ENCODE results near the gene MAD1L1. TPM values are rescaled to one million over a fixed set of nuclear protein-coding genes. Genes with fewer than 3 reads are reported as not detected.

MAD1L1 gene
- total RNA-seq, 1 experiment from 2014 or later: 78.6 TPM

DNA sequence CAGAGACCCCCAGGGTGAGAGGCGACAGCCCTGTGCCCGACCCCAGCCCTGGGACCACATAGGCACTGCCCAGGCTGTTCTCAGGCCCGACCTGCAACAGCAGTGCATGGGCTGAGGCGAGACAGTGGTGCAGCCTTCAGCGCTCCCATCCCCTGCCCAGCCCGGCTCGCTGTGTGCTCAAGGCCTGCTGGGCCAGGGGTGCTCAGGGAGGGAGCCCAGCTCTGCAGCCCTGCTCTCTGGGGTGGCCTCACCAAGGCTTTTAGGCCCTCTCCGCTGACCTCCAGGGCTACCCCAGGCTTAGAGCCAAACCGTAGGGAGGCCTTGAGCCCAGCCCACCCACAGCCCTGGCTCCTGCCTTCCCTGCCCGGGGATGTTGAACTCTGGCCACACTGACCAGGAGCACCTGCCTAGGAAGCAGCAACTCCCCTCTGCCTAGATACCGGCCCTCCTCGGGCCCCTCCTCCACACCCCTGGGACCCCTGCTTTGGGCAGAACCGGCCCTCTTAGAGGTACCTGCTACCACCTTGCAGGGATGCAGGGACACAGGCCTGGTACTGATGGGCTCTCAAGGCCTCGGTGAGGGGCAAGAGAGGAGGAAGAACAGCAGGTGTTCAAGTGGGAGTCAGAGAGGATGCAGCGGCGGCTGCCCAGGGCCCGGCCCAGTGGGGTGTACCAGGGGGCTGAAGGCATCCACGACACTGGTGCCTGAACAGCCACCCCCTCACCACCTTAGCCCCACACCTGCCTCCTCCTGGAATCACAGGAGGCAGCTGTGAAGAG is 331.1 kb downstream of the MAD1L1 start:
- no peak for DNase-seq (ENCODE audit: low read depth)

DNA sequence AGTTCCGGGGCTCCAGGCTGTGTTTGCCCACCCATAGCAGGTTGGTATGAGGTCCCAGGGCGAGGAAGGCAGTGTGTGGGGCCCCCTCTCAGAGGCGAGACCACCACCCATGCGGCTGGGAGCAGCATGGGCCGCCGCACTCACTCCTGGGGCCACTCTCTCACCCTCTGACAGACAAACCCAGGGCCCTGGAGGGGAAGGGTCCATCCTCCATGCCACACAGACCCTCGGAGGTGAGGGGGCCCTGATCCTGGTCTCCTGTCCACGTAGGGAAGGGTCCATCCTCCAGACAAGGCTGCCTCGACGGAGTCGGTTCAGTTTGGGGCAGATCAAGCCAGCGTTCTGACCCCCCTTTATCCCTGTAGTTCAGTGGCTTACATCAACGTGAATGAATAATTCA is 331.9 kb downstream of the MAD1L1 start:
- DNase-seq (ENCODE audit: low read depth): no peak

DNA sequence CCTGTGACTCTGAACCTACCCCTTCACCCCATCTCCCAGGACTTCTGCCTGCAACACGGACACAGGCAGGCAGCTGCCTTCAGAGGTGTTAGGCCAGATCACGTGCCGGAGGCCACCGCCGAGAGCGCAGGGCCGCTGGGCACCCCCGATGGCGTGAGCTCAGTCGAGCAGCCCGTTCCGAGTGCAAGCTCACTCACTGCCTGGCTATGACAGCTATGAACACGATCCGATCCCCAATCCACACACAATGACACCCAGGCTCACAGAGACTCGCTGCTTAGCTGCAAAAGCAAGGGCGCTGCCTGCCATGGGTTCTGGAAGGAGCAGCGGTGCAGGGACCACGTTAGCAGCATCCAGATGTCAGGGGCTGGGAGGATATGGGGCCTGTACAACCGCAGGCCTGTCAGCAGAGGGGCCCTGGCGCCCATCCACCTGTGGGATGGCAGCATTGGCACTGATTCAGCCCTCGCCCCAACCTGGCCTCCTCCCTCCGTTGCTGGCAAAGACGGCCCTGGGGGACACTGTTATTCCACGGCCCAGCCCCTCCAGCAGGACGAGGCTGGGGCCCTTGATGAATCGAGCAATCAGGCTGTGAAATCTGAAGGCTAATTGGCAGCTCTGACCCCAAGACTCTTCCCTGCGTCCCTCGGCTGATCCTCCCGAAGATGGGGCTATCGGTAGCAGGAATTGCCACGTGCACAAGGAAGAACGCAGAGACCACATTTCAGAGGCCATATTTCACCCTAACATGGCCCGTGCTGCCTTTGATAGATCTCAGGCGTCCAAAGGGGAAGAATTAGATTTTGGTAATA is 332.6 kb downstream of the MAD1L1 start:
- DNase-seq (ENCODE audit: low read depth): no peak

DNA sequence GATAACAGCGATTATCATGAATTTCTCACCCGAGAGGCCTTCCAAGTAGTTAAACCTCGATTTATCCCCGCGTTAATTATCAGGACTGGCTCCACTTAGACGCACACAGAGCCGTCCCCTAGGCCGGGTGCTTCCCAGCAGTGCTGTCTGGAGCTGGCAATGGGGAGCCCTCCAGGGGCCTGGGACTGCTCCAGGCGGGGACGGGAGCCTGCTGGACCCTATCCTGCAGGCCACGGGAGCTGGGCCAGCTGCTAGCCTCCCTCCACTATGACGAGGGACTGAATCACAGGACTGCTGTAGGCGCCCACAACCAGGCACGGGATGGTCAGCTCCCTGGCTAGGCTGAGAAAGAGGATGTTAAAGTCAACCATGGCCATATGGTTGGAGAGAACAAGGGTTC is 333.5 kb downstream of the MAD1L1 start:
- peak; percentile 93 for DNase-seq (ENCODE audit: low read depth)

DNA sequence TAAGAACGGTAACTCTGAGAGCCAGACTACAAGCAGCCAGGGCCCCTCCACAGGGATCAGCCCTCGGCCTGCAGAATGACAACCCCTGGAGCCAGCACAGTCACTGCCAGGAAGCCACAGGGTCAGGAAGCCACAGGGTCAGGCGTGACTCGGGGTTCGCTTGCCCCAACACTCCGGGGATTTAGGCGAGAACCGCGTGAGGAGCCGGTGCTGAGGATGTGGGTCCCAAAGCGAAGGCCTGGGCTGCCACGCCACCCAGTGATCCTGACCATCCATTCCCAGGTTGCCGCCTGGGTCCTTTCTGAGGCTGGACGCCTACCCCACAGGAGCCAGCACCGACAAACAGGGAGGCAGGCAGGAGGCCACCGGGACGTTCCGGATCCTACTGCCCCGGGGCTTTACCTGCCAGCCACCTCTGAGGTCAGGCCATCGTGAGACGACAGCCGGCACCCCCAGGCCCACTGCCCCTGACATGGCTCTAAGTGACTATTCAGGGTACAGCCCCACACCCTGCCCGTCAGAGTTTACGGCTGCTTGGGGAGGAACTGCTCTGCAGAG is 334.0 kb downstream of the MAD1L1 start:
- DNase-seq (ENCODE audit: low read depth): peak; percentile 25

DNA sequence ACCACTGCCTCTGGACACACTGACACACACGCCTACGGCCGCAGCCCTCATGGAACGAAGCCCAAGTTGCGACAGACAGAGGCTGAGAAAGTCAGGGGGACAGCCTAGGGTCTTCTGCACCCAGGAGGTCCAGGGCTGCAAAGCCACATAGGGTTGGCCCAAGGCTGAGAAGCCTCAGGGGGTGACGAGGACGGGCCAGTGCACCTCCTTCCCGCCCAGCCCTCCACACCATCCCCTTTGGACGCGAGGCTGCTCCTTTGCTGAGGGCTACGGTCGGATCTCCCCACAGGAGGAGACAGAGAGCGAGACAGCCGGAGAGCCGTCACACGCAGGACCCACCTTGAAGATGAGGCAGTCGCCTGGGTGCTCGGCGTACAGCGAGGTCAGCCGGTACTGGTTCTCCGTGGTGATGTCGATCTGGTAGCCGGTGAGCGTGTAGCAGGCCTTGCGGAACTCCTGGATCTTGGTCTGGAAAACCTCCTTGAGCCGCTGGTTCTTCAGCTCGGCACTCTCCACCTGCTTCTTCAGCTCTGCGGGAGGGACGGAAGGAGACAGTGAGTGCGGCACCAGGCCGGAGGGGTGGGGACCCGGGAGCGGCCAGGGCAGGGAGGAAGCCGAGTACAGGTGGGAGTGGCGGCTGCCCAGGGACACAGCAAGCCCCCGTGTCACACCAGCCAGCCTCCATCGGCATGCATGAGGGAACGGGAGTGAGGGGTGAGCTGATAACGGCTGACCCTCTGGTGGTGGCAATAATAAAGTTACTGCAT is 334.7 kb downstream of the MAD1L1 start:
- no peak for DNase-seq (ENCODE audit: low read depth)

DNA sequence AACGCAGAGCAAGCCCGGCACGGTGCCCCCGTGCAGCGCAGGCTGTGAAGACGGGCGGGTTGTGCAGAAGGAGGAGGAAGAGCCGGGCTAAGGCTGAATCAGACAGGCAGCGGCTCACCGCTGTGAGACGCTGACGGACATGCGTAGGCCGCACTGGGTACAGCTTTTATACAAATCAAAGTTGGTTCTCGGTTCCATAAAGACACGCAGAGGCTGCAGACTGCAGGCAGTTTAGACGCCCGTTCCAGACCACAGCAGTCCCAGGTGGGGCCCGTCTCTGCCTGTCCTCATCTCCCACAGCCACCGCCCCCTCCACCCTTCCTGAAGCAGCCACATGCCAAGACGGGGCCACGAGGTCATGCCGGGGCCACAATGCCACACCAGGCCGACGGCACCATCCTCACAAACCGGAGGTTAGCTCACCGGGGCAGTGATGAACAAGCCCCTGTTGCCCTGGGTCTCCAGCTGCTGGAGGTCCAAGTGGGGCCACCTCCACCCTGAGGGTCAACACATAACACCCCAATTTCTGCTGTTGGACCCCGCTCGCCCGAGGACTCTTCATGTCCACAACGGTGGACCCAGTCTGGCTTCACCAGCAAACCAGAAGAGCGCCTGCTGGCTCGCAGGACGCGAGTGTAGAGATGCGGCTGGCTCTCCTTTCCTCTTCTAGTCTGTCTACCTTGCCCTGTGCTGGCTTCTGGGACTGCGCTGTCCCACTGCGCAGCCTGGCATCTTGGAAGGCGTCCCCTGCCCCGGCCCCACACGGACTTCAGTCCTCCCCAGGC is 335.5 kb downstream of the MAD1L1 start:
- no peak for DNase-seq (ENCODE audit: low read depth)

DNA sequence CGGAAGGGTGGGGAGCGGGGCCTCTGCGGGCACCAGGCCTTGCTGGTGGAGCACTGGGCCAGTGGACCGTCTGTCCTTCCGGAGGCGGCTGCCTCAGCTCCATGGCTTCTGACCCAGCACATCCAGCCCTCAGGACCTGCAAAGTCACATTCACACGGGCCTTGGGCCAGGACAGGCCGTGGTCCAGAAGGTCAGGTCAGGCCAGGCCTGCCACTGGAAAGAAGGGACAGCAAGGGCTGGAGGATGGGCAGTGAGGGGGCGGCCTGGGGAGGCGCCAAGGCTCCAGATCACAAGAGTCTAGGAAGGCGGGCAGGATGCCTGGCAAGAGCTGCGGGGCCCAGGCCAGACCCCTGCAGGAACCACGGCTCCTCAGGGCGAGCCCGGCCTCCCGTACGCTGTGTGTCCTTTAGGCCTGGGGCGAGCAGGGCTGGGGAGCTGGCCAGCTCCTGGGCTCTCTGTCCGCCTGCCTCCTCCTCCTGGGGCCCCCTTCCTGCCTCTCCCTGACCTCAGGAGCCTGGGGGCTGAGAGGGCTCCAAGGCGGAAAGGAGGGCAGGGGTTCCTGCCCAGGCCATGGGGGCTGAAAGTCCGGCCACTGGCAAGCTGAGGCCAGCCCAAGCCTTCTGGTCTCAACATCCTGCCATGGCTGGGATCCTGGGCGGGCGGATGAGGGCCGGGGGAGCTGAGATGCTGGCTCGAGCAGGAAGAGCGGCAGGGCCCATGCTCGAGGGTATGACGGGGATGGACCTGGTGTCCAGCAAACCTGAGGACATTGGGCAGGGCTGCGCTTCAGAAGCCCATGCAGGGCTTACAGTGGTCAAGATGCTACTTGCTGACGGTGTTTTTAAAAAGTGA is 336.9 kb downstream of the MAD1L1 start:
- DNase-seq (ENCODE audit: low read depth): no peak

DNA sequence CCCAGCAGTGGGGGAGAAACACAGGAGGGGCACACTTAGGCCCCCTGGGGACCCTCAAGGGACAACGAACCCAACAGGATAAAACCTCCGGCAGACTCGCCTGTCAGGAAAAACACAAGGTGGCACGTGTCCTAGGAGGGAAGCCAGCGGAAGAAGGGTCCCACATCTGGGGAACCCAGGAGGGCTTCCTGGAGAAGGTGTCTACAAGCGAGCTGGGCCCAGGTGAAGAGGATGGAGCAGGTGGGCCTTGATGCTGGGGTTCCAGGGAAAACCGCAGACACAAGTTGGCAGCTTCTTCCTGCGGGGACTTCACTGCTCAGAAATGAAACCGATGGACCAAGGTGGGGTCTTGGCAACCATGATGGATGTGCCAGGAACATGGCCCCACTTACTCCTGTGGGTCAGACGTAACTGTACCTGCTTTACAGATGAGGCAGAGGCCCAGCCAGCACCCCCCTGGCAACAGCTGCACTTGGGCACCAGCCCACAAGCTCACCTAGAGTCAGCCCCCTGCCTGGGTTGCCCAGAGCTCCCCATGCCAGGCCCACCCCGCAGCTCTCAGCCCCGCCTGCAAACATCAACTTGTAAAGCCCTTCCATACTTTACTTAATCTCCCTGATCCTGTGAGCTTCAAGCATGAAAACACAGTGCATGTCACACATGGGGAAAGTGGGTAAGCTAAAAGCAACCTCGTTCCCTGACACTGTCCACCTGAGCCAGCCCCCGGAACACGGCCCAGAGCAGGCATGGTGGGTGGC is 337.7 kb downstream of the MAD1L1 start:
- no peak for DNase-seq (ENCODE audit: low read depth)

DNA sequence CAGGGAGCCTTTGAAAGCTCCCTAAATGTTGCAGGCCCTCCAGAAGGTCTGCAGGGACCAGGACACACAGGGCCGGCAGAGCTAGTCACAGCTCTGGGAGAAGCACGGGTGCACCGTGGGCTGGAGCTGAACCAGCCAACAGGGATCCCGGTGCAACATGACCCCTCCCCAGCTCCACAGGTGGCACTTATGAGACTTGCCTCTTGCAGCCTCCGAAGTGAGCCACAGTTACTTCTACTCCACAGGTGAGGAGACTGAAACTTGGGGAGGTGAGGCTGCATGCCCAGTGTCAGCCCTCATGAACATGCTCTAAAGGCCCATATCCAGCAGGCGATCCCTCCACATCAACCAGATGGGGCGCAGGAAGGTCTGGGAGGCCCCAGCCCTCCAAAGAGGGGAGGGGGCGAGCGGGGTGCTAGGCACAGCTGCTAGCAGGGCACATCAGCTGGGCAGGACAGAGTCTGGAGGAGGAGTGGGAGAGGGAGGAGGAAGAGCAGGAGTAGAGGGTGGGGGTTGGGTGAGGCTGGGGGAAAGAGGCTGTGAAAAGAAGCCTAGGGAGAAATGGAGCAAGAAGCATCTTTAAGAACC is 338.3 kb downstream of the MAD1L1 start:
- DNase-seq (ENCODE audit: low read depth): no peak

DNA sequence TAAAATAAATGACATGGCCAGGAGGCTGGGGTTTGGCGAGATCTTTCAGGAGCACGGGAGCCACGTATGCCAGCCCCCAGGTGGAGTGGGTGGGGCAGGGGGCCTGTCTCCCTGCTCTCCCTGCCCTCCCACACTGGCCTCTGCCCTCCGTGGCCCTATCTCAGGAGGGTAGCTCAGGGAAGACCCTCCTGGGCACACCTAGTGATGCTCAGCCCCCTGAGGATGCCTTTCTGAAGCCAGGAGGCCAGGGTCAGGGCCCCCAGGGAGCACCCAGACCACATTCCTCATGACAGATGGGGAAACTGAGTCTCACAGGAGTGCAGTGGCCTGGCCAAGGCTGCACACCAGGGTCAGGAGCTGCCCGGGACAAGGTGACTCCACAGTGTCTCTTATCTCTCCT is 339.3 kb downstream of the MAD1L1 start:
- no peak for DNase-seq (ENCODE audit: low read depth)

DNA sequence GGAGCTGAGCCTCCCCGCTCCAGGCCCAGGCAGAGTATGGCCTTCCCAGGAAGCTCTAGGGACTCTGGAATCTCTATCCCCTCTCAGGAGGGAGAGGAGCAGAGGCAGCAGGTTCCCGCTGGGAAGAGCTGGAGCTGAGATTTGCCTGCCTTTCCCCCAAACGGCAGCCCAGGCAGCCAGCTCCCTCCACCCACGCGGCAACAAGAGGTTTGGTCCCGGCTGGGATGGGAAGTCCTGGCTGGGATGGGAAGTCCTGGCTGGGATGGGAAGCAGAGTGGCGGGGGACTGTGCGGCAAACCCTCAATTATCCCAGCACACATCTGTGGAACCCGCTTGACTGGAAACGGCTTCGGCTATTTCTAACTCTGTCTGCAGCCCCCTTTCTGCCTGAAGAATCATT is 339.7 kb downstream of the MAD1L1 start:
- no peak for DNase-seq (ENCODE audit: low read depth)

DNA sequence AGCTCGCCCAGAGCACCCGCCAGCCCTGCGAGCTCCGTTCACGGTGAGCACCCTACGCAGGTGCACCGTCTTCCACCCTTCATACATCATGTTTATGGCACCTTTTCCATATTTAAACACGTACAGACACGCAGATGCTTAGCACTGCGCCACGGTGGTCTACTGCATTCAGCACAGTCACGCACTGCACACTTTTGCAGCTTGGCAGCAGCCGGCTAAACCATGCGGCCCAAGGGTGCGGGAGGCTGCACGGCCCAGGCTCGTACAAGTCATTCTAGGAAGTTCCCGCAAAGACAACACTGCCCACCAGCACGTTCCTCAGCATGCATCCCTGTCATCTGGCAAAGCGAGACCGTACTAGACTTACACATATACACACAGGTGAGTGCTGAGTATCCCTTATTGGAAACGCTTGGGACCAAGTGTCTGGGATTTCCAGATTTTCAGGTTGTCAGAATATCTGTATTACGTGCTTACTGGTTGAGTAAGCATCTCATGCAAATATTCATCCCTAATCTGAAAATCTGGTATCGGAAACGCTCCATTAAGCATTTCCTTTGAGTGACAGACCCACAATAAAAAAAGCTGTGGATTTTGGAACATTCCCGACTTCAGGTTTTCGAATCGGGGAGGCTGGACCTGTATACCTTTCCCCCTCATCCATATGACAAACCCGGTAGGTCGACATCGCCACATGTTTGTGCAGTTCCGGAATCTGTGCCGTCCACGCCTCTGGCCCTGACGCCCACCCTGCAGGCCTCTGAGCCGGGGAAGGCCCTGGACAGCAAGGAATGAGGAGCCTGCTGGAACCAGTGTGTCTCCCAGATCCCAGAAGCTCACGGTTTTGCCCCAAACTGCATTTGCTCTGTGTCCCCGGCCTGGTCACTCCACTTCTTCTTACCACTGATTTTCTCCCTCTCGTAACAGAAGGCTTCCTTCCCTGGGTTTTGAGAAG is 340.5 kb downstream of the MAD1L1 start:
- no peak for DNase-seq (ENCODE audit: low read depth)

DNA sequence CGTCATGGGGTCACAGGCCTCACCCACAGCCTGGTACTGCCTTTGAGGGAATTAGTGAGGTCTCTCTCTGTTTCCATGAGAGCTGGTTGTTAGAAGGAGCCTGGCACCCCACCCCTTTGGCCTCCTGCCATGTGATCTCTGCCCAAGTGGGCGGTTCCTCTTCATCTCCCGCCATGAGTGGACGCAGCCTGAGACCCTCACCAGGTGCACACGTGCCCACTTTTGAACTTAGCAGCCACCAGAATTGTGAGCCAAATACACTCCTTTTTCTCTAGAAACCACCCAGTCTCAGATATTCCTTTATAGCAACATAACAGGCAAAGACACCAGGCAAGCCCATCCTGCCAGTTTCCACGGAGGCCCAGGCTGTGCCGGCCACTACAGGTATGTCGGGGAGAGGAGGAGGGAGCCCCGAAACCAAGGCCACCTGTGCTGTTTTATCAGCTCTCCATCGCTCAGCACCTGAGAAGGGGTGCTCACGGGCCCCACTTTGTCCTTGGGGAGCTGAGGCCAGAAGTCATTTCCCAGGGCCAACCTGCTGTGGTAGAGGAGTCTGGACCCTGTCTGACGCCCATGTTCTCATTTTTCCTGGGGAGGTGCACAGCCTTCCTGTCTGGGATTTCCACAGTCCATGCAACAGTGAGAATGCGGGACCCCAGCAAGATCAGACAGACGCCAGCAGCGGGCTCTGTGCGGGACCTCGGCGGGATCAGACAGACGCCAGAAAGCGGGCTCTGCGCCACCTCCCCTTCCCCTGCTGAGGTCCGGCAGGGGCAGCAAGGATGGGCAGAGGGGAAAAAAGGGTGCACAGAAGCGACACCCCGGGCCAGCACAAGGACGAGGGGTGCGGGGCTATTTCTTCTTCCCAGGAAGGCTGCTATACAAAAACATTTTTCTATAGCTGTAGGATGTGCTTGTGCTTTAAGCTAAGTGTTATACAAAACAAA is 342.2 kb downstream of the MAD1L1 start:
- DNase-seq (ENCODE audit: low read depth): no peak

DNA sequence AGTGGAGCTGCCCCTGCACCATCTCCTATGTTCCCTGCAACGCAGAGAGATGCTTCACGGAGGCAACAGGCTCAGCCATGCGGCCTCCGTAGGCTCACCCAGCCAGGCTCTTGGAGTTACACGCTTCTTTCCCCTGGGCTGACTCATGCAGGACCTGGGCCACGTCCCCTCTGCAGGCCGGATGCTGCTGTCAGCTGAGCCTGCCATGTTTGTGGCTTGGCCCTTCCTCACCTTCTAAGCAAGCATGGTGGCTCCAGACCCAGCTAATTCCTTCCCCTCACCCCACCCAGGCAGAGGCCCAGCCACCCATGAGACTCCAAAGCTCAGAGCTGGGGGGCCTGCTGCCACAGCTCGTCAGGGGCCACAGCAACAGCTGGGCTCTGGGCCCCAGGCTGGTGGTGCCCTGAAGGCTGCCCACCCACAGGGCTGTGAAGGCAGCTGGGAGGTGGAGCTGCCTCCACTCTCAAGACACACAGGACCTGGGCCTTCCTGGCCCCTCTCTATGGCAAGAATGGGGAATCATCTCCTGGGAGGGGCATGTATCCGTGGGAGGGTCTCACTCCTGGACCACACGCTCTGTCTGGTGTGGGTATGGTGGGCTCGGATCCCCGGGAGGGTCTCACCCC is 343.1 kb downstream of the MAD1L1 start:
- no peak for DNase-seq (ENCODE audit: low read depth)

DNA sequence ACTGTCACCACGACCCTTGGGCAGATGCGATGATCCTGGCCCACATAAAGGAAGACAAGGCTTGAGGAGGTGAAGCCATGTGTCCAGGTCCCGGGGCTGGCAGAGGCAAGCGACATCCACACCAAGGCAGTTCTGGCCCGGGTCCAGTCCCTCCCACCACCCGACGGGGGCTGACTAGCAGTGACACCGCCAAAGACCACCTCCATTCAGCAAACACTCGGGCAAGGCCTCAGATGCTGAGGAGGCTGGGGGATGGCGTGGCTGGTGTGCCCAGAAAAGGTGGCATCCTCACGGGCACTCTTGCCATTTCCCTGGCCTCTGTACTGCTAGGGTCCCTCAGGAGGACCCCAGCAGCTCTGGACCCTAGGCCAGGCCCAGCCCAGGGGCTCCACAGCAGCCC is 343.7 kb downstream of the MAD1L1 start:
- no peak for DNase-seq (ENCODE audit: low read depth)

Data from LHCN-M2 (cell line).